Astrocyte of the cerebellum (primary cell): ENCODE results near the gene TENT4A.
A peak's percentile ranks its signal among the peaks of the same experiment; 100 is the strongest.

Experiments used
- DNase-seq: peaks from one replicate; pipeline ENCODE4 v3.0.0-alpha.2; 2011; ENCODE audit warnings: low read depth
- H3K4me3 ChIP-seq: 2 replicates; pipeline ENCODE4 v1.5.1; 2011; ENCODE audit warnings: mild to moderate bottlenecking, low read depth, low read length, moderate library complexity
- CTCF ChIP-seq: IDR thresholded peaks from 2 replicates; pipeline ENCODE4 v1.5.1; 2012; ENCODE audit warnings: low read length, low read depth, moderate library complexity, mild to moderate bottlenecking; ENCODE audit errors: missing control alignments
- in situ Hi-C: cut with HindIII; loops from 2 replicates; pipeline ENCODE4 v1.10.0; 2017; ENCODE audit warnings: low sequenced_read_pairs

The TENT4A gene

GRCh38 chr5:6744841-6745705 is 31.8 kb downstream of the TENT4A start:
- no peak for TF ChIP-seq CTCF
- no peak overlapping the region for H3K4me3 ChIP-seq
- in situ Hi-C loops, result loop anchor here (5.0 to 25.0 kb wide), 2 partner anchors 98 to 1258 kb away; no protein-coding TSS in a partner anchor
- no peak for DNase-seq

GRCh38 chr5:6745706-6746222 is 32.5 kb downstream of the TENT4A start:
- peak; percentile 61 for DNase-seq
- peak; percentile 81 for TF ChIP-seq CTCF
- no peak overlapping the region for H3K4me3 ChIP-seq
- in situ Hi-C loops, result loop anchor here (5.0 to 25.0 kb wide), 2 partner anchors 98 to 1258 kb away; no protein-coding TSS in a partner anchor

GRCh38 chr5:6746244-6746643 is 33.0 kb downstream of the TENT4A start:
- DNase-seq, result no peak
- no peak overlapping the region for H3K4me3 ChIP-seq
- TF ChIP-seq CTCF, result no peak
- in situ Hi-C loops, result loop anchor here (5.0 to 25.0 kb wide), 2 partner anchors 99 to 1259 kb away; no protein-coding TSS in a partner anchor

GRCh38 chr5:6747103-6747502 is 33.9 kb downstream of the TENT4A start:
- DNase-seq, result no peak
- no peak overlapping the region for H3K4me3 ChIP-seq
- in situ Hi-C loops, result loop anchor here (5.0 to 25.0 kb wide), 2 partner anchors 100 to 1260 kb away; no protein-coding TSS in a partner anchor
- no peak for TF ChIP-seq CTCF

- no peak for TF ChIP-seq CTCF
- no peak overlapping the region for H3K4me3 ChIP-seq
- no peak for DNase-seq
- in situ Hi-C loops, result loop anchor here (5.0 to 25.0 kb wide), 2 partner anchors 101 to 1261 kb away; no protein-coding TSS in a partner anchor
Measured at GRCh38 chr5:6748142-6748541, 34.9 kb downstream of the TENT4A start.

- H3K4me3 ChIP-seq, result no peak overlapping the region
- in situ Hi-C loops, result loop anchor here (5.0 to 25.0 kb wide), 2 partner anchors 102 to 1262 kb away; no protein-coding TSS in a partner anchor
- TF ChIP-seq CTCF, result no peak
- DNase-seq, result no peak
Measured at GRCh38 chr5:6749026-6749716, 35.9 kb downstream of the TENT4A start.
